ENCODE results near the gene NKX3-2.

DNA sequence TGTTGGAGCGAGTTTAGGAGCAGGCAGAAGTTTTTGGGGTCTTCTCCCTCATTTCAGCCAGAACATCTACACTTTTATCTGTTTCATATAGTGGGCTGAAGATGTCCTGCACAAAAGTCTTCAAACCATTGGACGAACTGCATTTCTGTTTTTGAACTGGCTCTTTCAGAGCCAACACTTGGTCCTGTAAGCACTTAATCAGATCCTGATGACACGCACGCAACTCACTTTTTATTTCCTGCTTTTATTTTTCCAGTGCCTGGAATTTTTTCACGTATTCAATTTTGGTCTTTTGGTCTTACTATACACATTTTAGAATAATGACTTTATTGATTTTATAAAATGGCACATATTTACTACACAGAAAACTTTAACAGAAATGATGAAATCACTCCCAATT, 40.2 kb upstream of the NKX3-2 start:
- TF ChIP-seq POLR2AphosphoS5 (IDR thresholded peaks at IDR 0.05; ENCODE audit: borderline replicate concordance, low read depth, low read length) (no peak), EZH2 (IDR thresholded peaks at IDR 0.05) (no peak), FOXP2 (optimal IDR thresholded peaks at IDR 0.05; ENCODE audit: control extremely low read depth, extremely low read length, insufficient read depth) (no peak)
